ENCODE measurements around the gene CHKB.

Gene CHKB

GRCh38 chr22:50602338-50602700 is 19.7 kb upstream of the CHKB start:
- WGBS (ENCODE audit: insufficient coverage): 59% methylated on average over 2 of the region's 2 CpGs
- H3K27ac ChIP-seq (ENCODE audit: insufficient read depth in 1 of 2, low read depth in 1 of 2, low read length in 2 of 2, poor library complexity in 1 of 2, severe bottlenecking in 2 of 2): no peak overlapping the region
- no peak for DNase-seq
- peaks cover 3 to 85% (median 33%) of the 10 kb centered on the region in 5 experiments for H3K27me3 ChIP-seq (replicated peaks in 2 of 5; ENCODE audit: control insufficient read depth in 4 of 5, insufficient read depth in 5 of 5, low read length in 4 of 5)
- H3K4me3 ChIP-seq (ENCODE audit: control insufficient read depth in 1 of 7, extremely low read depth in 1 of 7, insufficient read depth in 4 of 7, low read depth in 2 of 7, low read length in 6 of 7): no peak overlapping the region
- H3K9me3 ChIP-seq (ENCODE audit: control extremely low read depth in 1 of 5, control insufficient read depth in 4 of 5, insufficient read depth in 2 of 5, low read depth in 1 of 5, low read length in 4 of 5): no peaks in the 10 kb centered on the region
- peaks cover 0 to 9% (median 6%) of the 10 kb centered on the region in 4 experiments for H3K4me1 ChIP-seq (ENCODE audit: control extremely low read depth in 1 of 4, control insufficient read depth in 4 of 4, insufficient read depth in 4 of 4, low read length in 3 of 4)
- H3K36me3 ChIP-seq (ENCODE audit: control insufficient read depth in 4 of 4, insufficient read depth in 4 of 4, low read length in 3 of 4): no peaks in the 10 kb centered on the region
- CTCF ChIA-PET: interaction anchor here (0.7 to 1.3 kb wide), 3 partner anchors 19 to 89 kb away, joined by 3 to 4 read pairs (median 3); no protein-coding TSS in a partner anchor
- POLR2A ChIA-PET: interaction anchor here (0.6 kb wide), 1 partner anchor 18 kb away, joined by 4 read pairs; no protein-coding TSS in a partner anchor

- peaks cover 0 to 2% (median 0%) of the 10 kb centered on the region in 4 experiments for H3K36me3 ChIP-seq (ENCODE audit: control insufficient read depth in 4 of 4, insufficient read depth in 4 of 4, low read length in 3 of 4)
- H3K27me3 ChIP-seq (replicated peaks in 2 of 5; ENCODE audit: control insufficient read depth in 4 of 5, insufficient read depth in 5 of 5, low read length in 4 of 5): peaks cover 3 to 80% (median 30%) of the 10 kb centered on the region in 5 experiments
- no peak overlapping the region for H3K27ac ChIP-seq (ENCODE audit: insufficient read depth in 1 of 2, low read depth in 1 of 2, low read length in 2 of 2, poor library complexity in 1 of 2, severe bottlenecking in 2 of 2)
- H3K4me3 ChIP-seq (ENCODE audit: control insufficient read depth in 1 of 7, extremely low read depth in 1 of 7, insufficient read depth in 4 of 7, low read depth in 2 of 7, low read length in 6 of 7): no peak overlapping the region
- H3K9me3 ChIP-seq (ENCODE audit: control extremely low read depth in 1 of 5, control insufficient read depth in 4 of 5, insufficient read depth in 2 of 5, low read depth in 1 of 5, low read length in 4 of 5): no peaks in the 10 kb centered on the region
- POLR2A ChIA-PET: interaction anchor here (0.6 kb wide), 1 partner anchor 18 kb away, joined by 4 read pairs; no protein-coding TSS in a partner anchor
- WGBS (ENCODE audit: insufficient coverage): 57% methylated on average over 8 of the region's 12 CpGs
- no peak for DNase-seq
- peaks cover 0 to 9% (median 6%) of the 10 kb centered on the region in 4 experiments for H3K4me1 ChIP-seq (ENCODE audit: control extremely low read depth in 1 of 4, control insufficient read depth in 4 of 4, insufficient read depth in 4 of 4, low read length in 3 of 4)
- CTCF ChIA-PET: interaction anchor here (0.7 to 1.3 kb wide), 4 partner anchors 10 to 90 kb away, joined by 3 to 4 read pairs (median 3); no protein-coding TSS in a partner anchor
These were observed 19.2 kb upstream of the CHKB start for GRCh38 chr22:50601669-50602337.

- H3K9me3 ChIP-seq (ENCODE audit: control extremely low read depth in 1 of 5, control insufficient read depth in 4 of 5, insufficient read depth in 2 of 5, low read depth in 1 of 5, low read length in 4 of 5): no peaks in the 10 kb centered on the region
- H3K27ac ChIP-seq (ENCODE audit: insufficient read depth in 1 of 2, low read depth in 1 of 2, low read length in 2 of 2, poor library complexity in 1 of 2, severe bottlenecking in 2 of 2): no peak overlapping the region
- ChIA-PET CTCF (interaction anchor here (0.9 to 1.3 kb wide), 2 partner anchors 11 to 91 kb away, joined by 3 to 4 read pairs; no protein-coding TSS in a partner anchor), POLR2A (no interaction called here)
- peaks cover 3 to 73% (median 30%) of the 10 kb centered on the region in 5 experiments for H3K27me3 ChIP-seq (replicated peaks in 2 of 5; ENCODE audit: control insufficient read depth in 4 of 5, insufficient read depth in 5 of 5, low read length in 4 of 5)
- peaks cover 0 to 2% (median 0%) of the 10 kb centered on the region in 4 experiments for H3K36me3 ChIP-seq (ENCODE audit: control insufficient read depth in 4 of 4, insufficient read depth in 4 of 4, low read length in 3 of 4)
- H3K4me1 ChIP-seq (ENCODE audit: control extremely low read depth in 1 of 4, control insufficient read depth in 4 of 4, insufficient read depth in 4 of 4, low read length in 3 of 4): peaks cover 0 to 9% (median 6%) of the 10 kb centered on the region in 4 experiments
- DNase-seq: no peak
- H3K4me3 ChIP-seq (ENCODE audit: control insufficient read depth in 1 of 7, extremely low read depth in 1 of 7, insufficient read depth in 4 of 7, low read depth in 2 of 7, low read length in 6 of 7): peak overlapping the region in 2 of 7 experiments; percentile 28 to 40
- 14% methylated on average over 33 of the region's 52 CpGs for WGBS (ENCODE audit: insufficient coverage)
These were observed 18.5 kb upstream of the CHKB start for GRCh38 chr22:50600967-50601668.

- 0% methylated on average over 5 of the region's 61 CpGs for WGBS (ENCODE audit: insufficient coverage)
- Histone ChIP-seq H3K27me3 (replicated peaks in 2 of 5; ENCODE audit: control insufficient read depth in 4 of 5, insufficient read depth in 5 of 5, low read length in 4 of 5) (peaks cover 3 to 67% (median 30%) of the 10 kb centered on the region in 5 experiments), H3K36me3 (ENCODE audit: control insufficient read depth in 4 of 4, insufficient read depth in 4 of 4, low read length in 3 of 4) (peaks cover 0 to 2% (median 0%) of the 10 kb centered on the region in 4 experiments), H3K4me3 (ENCODE audit: control insufficient read depth in 1 of 7, extremely low read depth in 1 of 7, insufficient read depth in 4 of 7, low read depth in 2 of 7, low read length in 6 of 7) (peak within 1 kb of the TSS in 4 of 7 experiments; percentile 40 to 55 (median 52)), H3K9me3 (ENCODE audit: control extremely low read depth in 1 of 5, control insufficient read depth in 4 of 5, insufficient read depth in 2 of 5, low read depth in 1 of 5, low read length in 4 of 5) (no peaks in the 10 kb centered on the region), H3K4me1 (ENCODE audit: control extremely low read depth in 1 of 4, control insufficient read depth in 4 of 4, insufficient read depth in 4 of 4, low read length in 3 of 4) (peaks cover 0 to 9% (median 6%) of the 10 kb centered on the region in 4 experiments), H3K27ac (ENCODE audit: insufficient read depth in 1 of 2, low read depth in 1 of 2, low read length in 2 of 2, poor library complexity in 1 of 2, severe bottlenecking in 2 of 2) (no peak within 1 kb of the TSS)
- ChIA-PET POLR2A (no interaction called here), CTCF (no interaction called here)
- no peak for DNase-seq
These were observed 17.9 kb upstream of the CHKB start, which contains the start of gene MAPK8IP2 for GRCh38 chr22:50600538-50600937. MAPK8IP2 (plus strand) TSS chr22:50600793; CDS start chr22:50600819, 26 bp downstream.

- Histone ChIP-seq H3K27me3 (replicated peaks in 2 of 5; ENCODE audit: control insufficient read depth in 4 of 5, insufficient read depth in 5 of 5, low read length in 4 of 5) (peaks cover 3 to 61% (median 27%) of the 10 kb centered on the region in 5 experiments), H3K4me1 (ENCODE audit: control extremely low read depth in 1 of 4, control insufficient read depth in 4 of 4, insufficient read depth in 4 of 4, low read length in 3 of 4) (peaks cover 0 to 9% (median 6%) of the 10 kb centered on the region in 4 experiments), H3K36me3 (ENCODE audit: control insufficient read depth in 4 of 4, insufficient read depth in 4 of 4, low read length in 3 of 4) (peaks cover 0 to 2% (median 0%) of the 10 kb centered on the region in 4 experiments), H3K4me3 (ENCODE audit: control insufficient read depth in 1 of 7, extremely low read depth in 1 of 7, insufficient read depth in 4 of 7, low read depth in 2 of 7, low read length in 6 of 7) (peak overlapping the region in 2 of 7 experiments; percentile 36 to 54), H3K9me3 (ENCODE audit: control extremely low read depth in 1 of 5, control insufficient read depth in 4 of 5, insufficient read depth in 2 of 5, low read depth in 1 of 5, low read length in 4 of 5) (no peaks in the 10 kb centered on the region), H3K27ac (ENCODE audit: insufficient read depth in 1 of 2, low read depth in 1 of 2, low read length in 2 of 2, poor library complexity in 1 of 2, severe bottlenecking in 2 of 2) (no peak overlapping the region)
- WGBS (ENCODE audit: insufficient coverage): 18% methylated on average over 43 of the region's 52 CpGs
- ChIA-PET CTCF (interaction anchor here (1.1 kb wide), 1 partner anchor 55 kb away, joined by 4 read pairs; the partner anchor contains the start of gene KLHDC7B), POLR2A (no interaction called here)
- peak; percentile 44 to 76 (median 72) for DNase-seq
These were observed 17.3 kb upstream of the CHKB start for GRCh38 chr22:50599816-50600455.

GRCh38 chr22:50597097-50597496 is 14.4 kb upstream of the CHKB start:
- CTCF ChIA-PET: interaction anchor here (1.3 to 1.4 kb wide), 2 partner anchors 23 to 72 kb away, joined by 4 read pairs; partner anchors contain the start of gene SCO2

More at GRCh38 chr22:50597097-50597496, 14.4 kb upstream of the CHKB start:
- H3K27me3 ChIP-seq (replicated peaks in 2 of 5; ENCODE audit: control insufficient read depth in 4 of 5, insufficient read depth in 5 of 5, low read length in 4 of 5): peaks cover 0 to 33% (median 15%) of the 10 kb centered on the region in 5 experiments
- no peak overlapping the region for H3K4me3 ChIP-seq (ENCODE audit: control insufficient read depth in 1 of 7, extremely low read depth in 1 of 7, insufficient read depth in 4 of 7, low read depth in 2 of 7, low read length in 6 of 7)
- no peak overlapping the region for H3K27ac ChIP-seq (ENCODE audit: insufficient read depth in 1 of 2, low read depth in 1 of 2, low read length in 2 of 2, poor library complexity in 1 of 2, severe bottlenecking in 2 of 2)
- peaks cover 0 to 7% (median 3%) of the 10 kb centered on the region in 4 experiments for H3K4me1 ChIP-seq (ENCODE audit: control extremely low read depth in 1 of 4, control insufficient read depth in 4 of 4, insufficient read depth in 4 of 4, low read length in 3 of 4)
- POLR2A ChIA-PET: no interaction called here
- DNase-seq: no peak
- peaks cover 0 to 2% (median 0%) of the 10 kb centered on the region in 4 experiments for H3K36me3 ChIP-seq (ENCODE audit: control insufficient read depth in 4 of 4, insufficient read depth in 4 of 4, low read length in 3 of 4)
- no peaks in the 10 kb centered on the region for H3K9me3 ChIP-seq (ENCODE audit: control extremely low read depth in 1 of 5, control insufficient read depth in 4 of 5, insufficient read depth in 2 of 5, low read depth in 1 of 5, low read length in 4 of 5)
- WGBS (ENCODE audit: insufficient coverage): 98% methylated on average over 5 of the region's 5 CpGs

Measured in common myeloid progenitor, CD34-positive (primary cell).